Mesothelial cell of epicardium (in vitro differentiated cells): Measurements from ENCODE around the gene GJA5. TPM values are rescaled to one million over a fixed set of nuclear protein-coding genes. Genes with fewer than 3 reads are reported as not detected.

Experiments
- DNase-seq, 2 experiments: peaks; one replicate each; pipeline ENCODE4 v3.0.0; 2021; ENCODE audit warnings: low spot score in 2 of 2; ENCODE audit not compliant: unreplicated experiment in 2 of 2
- H3K27ac Mint-ChIP-seq: 2 replicates; pipeline ENCODE4 v1.8.0; 2021; ENCODE audit warnings: mixed read lengths
- H3K27me3 Mint-ChIP-seq: 2 replicates; pipeline ENCODE4 v1.8.0; 2021; ENCODE audit warnings: low read depth, mixed read lengths
- H3K36me3 Mint-ChIP-seq: 2 replicates; pipeline ENCODE4 v1.8.0; 2021; ENCODE audit warnings: mixed read lengths
- H3K4me1 Mint-ChIP-seq: 2 replicates; pipeline ENCODE4 v1.8.0; 2021; ENCODE audit warnings: mixed read lengths
- H3K4me3 Mint-ChIP-seq: 2 replicates; pipeline ENCODE4 v1.8.0; 2021; ENCODE audit warnings: mild to moderate bottlenecking, moderate library complexity, mixed read lengths
- H3K9me3 Mint-ChIP-seq: 2 replicates; pipeline ENCODE4 v1.8.0; 2021; ENCODE audit warnings: mixed read lengths
- total RNA-seq: library from RNA; stranded (reverse); gene quantifications from 3 replicates; pipeline ENCODE4 v1.2.1, GENCODE V29; 2021
- TF ChIP-seq, protein P1 (sequence below): fragments of 200-600 bp; sonication (generic); IDR thresholded peaks from one replicate; pipeline ENCODE4 v1.5.0; 2021; ENCODE audit warnings: antibody characterized with exemption; ENCODE audit not compliant: unreplicated experiment

Gene GJA5
- total RNA-seq, 1 donor from 2014 or later = 1.3 TPM

DNA sequence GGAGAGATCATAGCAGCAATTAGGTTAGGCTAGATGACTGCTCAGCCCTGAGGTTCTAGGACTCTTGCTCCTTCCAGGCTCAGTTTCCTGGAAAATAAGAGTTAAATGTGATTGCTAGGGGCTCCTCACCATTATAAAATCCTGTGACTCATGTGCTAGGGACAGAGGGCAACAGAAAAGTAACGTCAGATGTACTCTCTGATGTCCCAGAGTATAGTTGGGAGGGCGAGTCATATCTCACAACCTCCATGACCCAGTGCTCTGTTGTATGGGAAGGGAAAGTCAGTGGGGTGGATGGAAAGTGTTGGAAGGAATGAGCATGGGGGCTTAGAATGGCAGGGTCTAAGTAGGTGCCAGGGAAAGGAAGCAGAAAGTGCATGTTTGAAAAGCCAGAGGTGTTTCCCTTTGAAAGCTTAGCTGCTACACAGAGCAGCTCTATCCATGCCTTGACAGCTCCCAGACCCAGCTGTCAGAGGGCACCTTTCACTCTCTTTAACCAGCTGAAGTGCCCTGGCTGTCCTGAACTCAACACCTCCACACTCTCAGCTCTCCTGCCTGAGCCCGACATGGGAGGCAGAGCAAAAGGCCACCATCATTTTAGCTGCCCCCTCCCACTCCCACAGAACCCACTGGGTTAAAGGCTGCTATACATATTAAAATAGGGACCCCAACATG, 11.6 kb downstream of the GJA5 start:
- DNase-seq = no peak
- Mint-ChIP-seq H3K36me3 (no peaks in the 10 kb centered on the region), H3K9me3 (no peaks in the 10 kb centered on the region), H3K27me3 (no peaks in the 10 kb centered on the region), H3K4me3 (no peak overlapping the region), H3K27ac (no peak overlapping the region), H3K4me1 (peaks cover 2% of the 10 kb centered on the region)
- TF ChIP-seq, protein P1, sequence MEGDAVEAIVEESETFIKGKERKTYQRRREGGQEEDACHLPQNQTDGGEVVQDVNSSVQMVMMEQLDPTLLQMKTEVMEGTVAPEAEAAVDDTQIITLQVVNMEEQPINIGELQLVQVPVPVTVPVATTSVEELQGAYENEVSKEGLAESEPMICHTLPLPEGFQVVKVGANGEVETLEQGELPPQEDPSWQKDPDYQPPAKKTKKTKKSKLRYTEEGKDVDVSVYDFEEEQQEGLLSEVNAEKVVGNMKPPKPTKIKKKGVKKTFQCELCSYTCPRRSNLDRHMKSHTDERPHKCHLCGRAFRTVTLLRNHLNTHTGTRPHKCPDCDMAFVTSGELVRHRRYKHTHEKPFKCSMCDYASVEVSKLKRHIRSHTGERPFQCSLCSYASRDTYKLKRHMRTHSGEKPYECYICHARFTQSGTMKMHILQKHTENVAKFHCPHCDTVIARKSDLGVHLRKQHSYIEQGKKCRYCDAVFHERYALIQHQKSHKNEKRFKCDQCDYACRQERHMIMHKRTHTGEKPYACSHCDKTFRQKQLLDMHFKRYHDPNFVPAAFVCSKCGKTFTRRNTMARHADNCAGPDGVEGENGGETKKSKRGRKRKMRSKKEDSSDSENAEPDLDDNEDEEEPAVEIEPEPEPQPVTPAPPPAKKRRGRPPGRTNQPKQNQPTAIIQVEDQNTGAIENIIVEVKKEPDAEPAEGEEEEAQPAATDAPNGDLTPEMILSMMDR = no peak

DNA sequence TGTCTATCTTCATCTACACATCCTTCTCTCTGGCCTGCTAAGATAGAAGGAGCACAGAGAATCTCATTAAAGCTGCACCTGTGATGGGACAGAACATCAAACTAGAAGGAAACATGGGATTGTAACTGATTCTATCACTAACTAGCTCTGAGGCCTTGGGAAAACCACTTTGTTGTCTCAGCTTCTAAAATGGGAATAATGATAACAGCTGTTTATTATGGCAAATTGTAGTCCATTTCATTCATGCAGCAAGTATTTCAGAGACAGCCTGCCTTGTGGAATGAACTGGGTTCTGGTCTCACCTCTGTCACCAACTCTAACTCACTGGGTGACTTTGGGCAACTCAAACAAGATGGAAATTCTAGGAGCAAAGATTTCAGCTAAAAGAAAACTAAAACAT, 12.4 kb downstream of the GJA5 start:
- Mint-ChIP-seq H3K9me3 (no peaks in the 10 kb centered on the region), H3K27ac (no peak overlapping the region), H3K4me3 (no peak overlapping the region), H3K4me1 (peaks cover under 1% of the 10 kb centered on the region), H3K27me3 (no peaks in the 10 kb centered on the region), H3K36me3 (no peaks in the 10 kb centered on the region)
- no peak for DNase-seq
- TF ChIP-seq, protein P1 = no peak

DNA sequence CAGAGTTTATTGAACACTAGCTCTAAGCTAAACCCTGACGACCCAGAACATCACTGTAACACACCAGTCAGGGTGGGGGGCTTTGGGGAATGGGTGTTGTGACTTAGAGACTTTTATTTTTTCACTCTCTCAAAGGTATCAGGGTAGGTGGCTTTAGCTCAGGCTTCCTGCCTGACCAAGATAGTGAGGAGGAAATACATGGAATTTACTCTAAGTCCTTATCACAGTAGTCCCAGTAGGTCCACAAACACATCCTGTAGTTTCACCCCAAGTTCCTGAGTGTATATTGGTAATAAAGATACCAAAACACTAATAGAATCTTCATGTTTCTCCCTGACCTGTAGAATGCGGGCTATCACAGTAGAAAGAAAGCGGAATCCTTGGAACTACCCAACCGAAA, 15.1 kb downstream of the GJA5 start:
- TF ChIP-seq, protein P1 = no peak
- Mint-ChIP-seq H3K27ac (no peak overlapping the region), H3K27me3 (peaks cover 9% of the 10 kb centered on the region), H3K4me1 (no peaks in the 10 kb centered on the region), H3K36me3 (no peaks in the 10 kb centered on the region), H3K4me3 (no peak overlapping the region), H3K9me3 (no peaks in the 10 kb centered on the region)
- DNase-seq = no peak

DNA sequence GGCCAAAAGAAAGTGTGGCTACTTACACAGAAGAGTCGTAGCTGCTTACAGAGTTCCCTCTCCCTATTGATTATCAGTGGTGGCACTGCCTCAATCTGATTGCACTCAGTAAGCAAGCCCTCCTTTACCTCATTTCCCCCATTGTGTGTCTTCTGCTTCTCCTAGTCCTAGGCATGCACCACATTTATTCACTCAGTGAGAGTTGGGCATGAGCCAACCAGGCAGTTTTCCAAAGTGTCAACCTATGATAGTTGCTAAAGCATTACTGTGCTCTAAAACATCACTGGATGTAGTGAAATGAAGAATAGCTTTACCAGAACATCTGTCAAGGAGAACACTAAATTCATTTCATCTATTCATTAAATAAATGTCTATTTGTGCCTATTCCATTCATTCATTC, 19.3 kb downstream of the GJA5 start:
- Mint-ChIP-seq H3K36me3 (no peaks in the 10 kb centered on the region), H3K9me3 (no peaks in the 10 kb centered on the region), H3K27me3 (peaks cover 9% of the 10 kb centered on the region), H3K4me1 (no peaks in the 10 kb centered on the region), H3K4me3 (no peak overlapping the region), H3K27ac (no peak overlapping the region)
- TF ChIP-seq, protein P1 = no peak
- DNase-seq = no peak

DNA sequence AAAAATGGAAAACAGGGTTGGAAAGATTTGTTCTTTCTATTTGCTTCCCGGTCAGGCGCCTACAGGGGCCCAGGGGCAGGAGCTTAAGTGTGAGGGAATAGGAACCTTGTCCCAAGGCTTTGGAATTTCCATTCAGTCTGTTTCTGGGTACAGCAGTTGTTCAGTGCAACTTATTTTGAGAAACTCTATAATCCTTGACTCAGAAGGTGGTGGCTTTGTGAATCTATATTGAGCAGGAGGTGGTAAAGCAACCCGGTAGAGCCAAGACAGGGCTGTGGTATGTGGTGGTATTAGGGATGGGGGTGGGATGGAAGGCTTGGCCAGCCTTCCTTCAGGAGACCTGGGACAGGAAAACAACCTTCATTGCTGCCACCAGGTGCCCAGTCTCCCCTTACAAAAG, 20.0 kb downstream of the GJA5 start:
- no peaks in the 10 kb centered on the region for H3K36me3 Mint-ChIP-seq
- H3K4me3 Mint-ChIP-seq = no peak overlapping the region
- TF ChIP-seq, protein P1 = no peak
- no peaks in the 10 kb centered on the region for H3K4me1 Mint-ChIP-seq
- DNase-seq = no peak
- H3K27ac Mint-ChIP-seq = no peak overlapping the region
- H3K27me3 Mint-ChIP-seq = peaks cover 9% of the 10 kb centered on the region
- H3K9me3 Mint-ChIP-seq = no peaks in the 10 kb centered on the region
